ENCODE data around the gene DPEP3.

DPEP3 gene

DNA sequence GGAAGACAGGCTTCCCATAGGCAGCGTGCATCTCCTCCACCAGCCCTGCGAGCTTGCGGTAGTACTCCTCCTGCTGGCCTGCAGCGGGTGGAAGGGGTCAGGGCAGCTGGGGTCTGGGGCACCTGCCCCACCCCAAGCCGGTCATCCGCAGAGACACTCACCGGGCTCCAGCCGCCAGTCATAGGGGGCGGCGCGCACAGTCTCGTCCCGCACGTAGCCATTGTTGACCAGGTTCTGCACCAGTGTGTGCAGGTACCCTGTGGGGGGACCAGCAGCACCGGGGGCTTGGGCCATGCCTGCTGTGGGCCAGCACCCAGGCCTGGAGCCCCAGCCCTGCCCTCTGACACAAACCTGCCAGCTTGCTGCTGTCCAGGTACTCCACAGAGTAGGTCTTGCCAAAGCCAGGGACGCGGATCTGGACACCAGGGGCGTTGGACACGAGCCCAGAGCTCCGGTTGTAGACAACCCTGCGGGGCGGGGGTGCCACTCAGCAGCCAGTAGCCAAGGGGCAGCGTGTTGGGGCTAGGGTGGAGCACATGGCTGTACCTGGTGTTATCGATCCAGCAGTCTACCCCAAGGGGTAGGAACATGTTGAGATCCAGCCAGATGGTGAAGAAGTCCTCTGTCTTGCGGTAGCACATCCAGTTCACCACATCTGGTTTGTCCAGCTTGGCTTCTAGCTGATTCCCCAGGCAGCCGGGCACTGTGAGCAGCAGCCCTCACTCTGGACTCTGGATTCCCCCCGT is 37.6 kb downstream of the DPEP3 start:
- Histone ChIP-seq H3K79me2 (ENCODE audit: insufficient read depth, low read depth) (no peaks in the 10 kb centered on the region), H3K4me3 (IDR thresholded peaks at IDR 0.05; ENCODE audit: insufficient read depth, low read depth, low read length) (no peak overlapping the region), H2AFZ (ENCODE audit: low read depth) (no peak overlapping the region), H4K20me1 (ENCODE audit: insufficient read depth) (no peaks in the 10 kb centered on the region), H3K9ac (no peak overlapping the region), H3K36me3 (ENCODE audit: insufficient read depth) (no peaks in the 10 kb centered on the region), H3K4me1 (ENCODE audit: low read depth, poor library complexity, severe bottlenecking) (peaks cover under 1% of the 10 kb centered on the region), H3K27me3 (ENCODE audit: insufficient read depth, low read depth) (no peaks in the 10 kb centered on the region), H3K4me2 (no peak overlapping the region), H3K27ac (no peak overlapping the region)
- TF ChIP-seq, protein P1, sequence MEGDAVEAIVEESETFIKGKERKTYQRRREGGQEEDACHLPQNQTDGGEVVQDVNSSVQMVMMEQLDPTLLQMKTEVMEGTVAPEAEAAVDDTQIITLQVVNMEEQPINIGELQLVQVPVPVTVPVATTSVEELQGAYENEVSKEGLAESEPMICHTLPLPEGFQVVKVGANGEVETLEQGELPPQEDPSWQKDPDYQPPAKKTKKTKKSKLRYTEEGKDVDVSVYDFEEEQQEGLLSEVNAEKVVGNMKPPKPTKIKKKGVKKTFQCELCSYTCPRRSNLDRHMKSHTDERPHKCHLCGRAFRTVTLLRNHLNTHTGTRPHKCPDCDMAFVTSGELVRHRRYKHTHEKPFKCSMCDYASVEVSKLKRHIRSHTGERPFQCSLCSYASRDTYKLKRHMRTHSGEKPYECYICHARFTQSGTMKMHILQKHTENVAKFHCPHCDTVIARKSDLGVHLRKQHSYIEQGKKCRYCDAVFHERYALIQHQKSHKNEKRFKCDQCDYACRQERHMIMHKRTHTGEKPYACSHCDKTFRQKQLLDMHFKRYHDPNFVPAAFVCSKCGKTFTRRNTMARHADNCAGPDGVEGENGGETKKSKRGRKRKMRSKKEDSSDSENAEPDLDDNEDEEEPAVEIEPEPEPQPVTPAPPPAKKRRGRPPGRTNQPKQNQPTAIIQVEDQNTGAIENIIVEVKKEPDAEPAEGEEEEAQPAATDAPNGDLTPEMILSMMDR (conservative IDR thresholded peaks at IDR 0.05; ENCODE audit: low read depth, low read length): no peak

- no peak overlapping the region for H3K4me3 ChIP-seq (IDR thresholded peaks at IDR 0.05; ENCODE audit: insufficient read depth, low read depth, low read length)
- H3K36me3 ChIP-seq (ENCODE audit: insufficient read depth): no peaks in the 10 kb centered on the region
- H3K27me3 ChIP-seq (ENCODE audit: insufficient read depth, low read depth): no peaks in the 10 kb centered on the region
- H3K4me2 ChIP-seq: no peak overlapping the region
- peaks cover 6% of the 10 kb centered on the region for H3K4me1 ChIP-seq (ENCODE audit: low read depth, poor library complexity, severe bottlenecking)
- no peaks in the 10 kb centered on the region for H4K20me1 ChIP-seq (ENCODE audit: insufficient read depth)
- H3K79me2 ChIP-seq (ENCODE audit: insufficient read depth, low read depth): no peaks in the 10 kb centered on the region
- no peak overlapping the region for H3K27ac ChIP-seq
- no peak overlapping the region for H2AFZ ChIP-seq (ENCODE audit: low read depth)
- H3K9ac ChIP-seq: no peak overlapping the region
- TF ChIP-seq, protein P1 (conservative IDR thresholded peaks at IDR 0.05; ENCODE audit: low read depth, low read length): peak; percentile 76
Measured at GRCh38 chr16:67942200-67942509, 38.1 kb downstream of the DPEP3 start.

GRCh38 chr16:67941469-67942199 is 38.7 kb downstream of the DPEP3 start:
- Histone ChIP-seq H2AFZ (ENCODE audit: low read depth) (no peak overlapping the region), H3K4me3 (IDR thresholded peaks at IDR 0.05; ENCODE audit: insufficient read depth, low read depth, low read length) (no peak overlapping the region), H3K36me3 (ENCODE audit: insufficient read depth) (no peaks in the 10 kb centered on the region), H4K20me1 (ENCODE audit: insufficient read depth) (no peaks in the 10 kb centered on the region), H3K4me1 (ENCODE audit: low read depth, poor library complexity, severe bottlenecking) (peaks cover 9% of the 10 kb centered on the region), H3K79me2 (ENCODE audit: insufficient read depth, low read depth) (no peaks in the 10 kb centered on the region), H3K4me2 (no peak overlapping the region), H3K27me3 (ENCODE audit: insufficient read depth, low read depth) (no peaks in the 10 kb centered on the region), H3K9ac (no peak overlapping the region), H3K27ac (no peak overlapping the region)
- TF ChIP-seq, protein P1 (conservative IDR thresholded peaks at IDR 0.05; ENCODE audit: low read depth, low read length): no peak; the same call in 1 of the 2 replicates

DNA sequence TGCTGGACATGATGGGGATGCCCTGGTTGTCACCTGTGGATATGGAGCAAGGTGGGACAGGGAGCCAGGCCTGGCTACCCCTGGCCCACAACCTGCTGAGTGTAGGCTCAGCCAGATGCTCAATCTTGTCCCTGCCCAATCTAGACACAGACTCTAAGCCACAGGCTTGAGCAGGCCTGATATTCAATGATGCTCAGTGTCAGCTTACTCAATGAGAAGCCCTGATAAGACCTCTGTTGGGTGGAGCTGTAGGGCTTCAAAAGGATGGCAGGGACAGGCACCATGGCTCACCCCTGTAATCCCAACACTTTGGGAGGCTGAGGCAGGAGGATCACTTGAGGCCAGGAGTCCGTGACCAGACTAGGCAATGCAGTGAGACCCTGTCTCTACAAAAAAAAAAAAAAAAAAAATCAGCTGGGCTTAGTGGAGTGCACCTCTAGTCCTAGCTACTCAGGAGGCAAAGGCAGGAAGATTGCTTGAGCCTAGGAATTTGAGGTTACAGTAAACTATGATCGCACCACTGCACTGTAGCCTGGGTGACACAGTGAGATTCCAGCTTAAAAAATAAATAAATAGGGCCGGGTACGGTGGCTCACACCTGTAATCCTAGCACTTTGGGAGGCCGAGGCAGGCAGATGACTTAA is 39.7 kb downstream of the DPEP3 start:
- TF ChIP-seq, protein P1 (conservative IDR thresholded peaks at IDR 0.05; ENCODE audit: low read depth, low read length): no peak
- H3K4me1 ChIP-seq (ENCODE audit: low read depth, poor library complexity, severe bottlenecking): peaks cover 9% of the 10 kb centered on the region
- no peak overlapping the region for H3K27ac ChIP-seq
- H3K4me3 ChIP-seq (IDR thresholded peaks at IDR 0.05; ENCODE audit: insufficient read depth, low read depth, low read length): no peak overlapping the region
- H3K36me3 ChIP-seq (ENCODE audit: insufficient read depth): no peaks in the 10 kb centered on the region
- H3K79me2 ChIP-seq (ENCODE audit: insufficient read depth, low read depth): peaks cover 6% of the 10 kb centered on the region; the same call in 1 of the 2 replicates
- no peak overlapping the region for H3K9ac ChIP-seq
- H3K27me3 ChIP-seq (ENCODE audit: insufficient read depth, low read depth): no peaks in the 10 kb centered on the region
- H2AFZ ChIP-seq (ENCODE audit: low read depth): no peak overlapping the region
- H4K20me1 ChIP-seq (ENCODE audit: insufficient read depth): no peaks in the 10 kb centered on the region
- no peak overlapping the region for H3K4me2 ChIP-seq

Measured in KMS-11 (cell line).